Measurements from ENCODE around the gene KCNMA1.

Gene KCNMA1

GRCh38 chr10:77208684-77209256 lies 428.8 kb downstream of the KCNMA1 start:
- in situ Hi-C loops (cut with HindIII; ENCODE audit: low sequenced_read_pairs) = no loop called here

GRCh38 chr10:77207828-77208185 lies 429.8 kb downstream of the KCNMA1 start:
- in situ Hi-C loops (cut with HindIII; ENCODE audit: low sequenced_read_pairs) = no loop called here

- in situ Hi-C loops (cut with HindIII; ENCODE audit: low sequenced_read_pairs) = no loop called here
These were observed 430.3 kb downstream of the KCNMA1 start for GRCh38 chr10:77207182-77207827.

GRCh38 chr10:77205135-77205534 lies 432.5 kb downstream of the KCNMA1 start:
- in situ Hi-C loops (cut with HindIII; ENCODE audit: low sequenced_read_pairs) = no loop called here

GRCh38 chr10:77204171-77204570 lies 433.4 kb downstream of the KCNMA1 start:
- in situ Hi-C loops (cut with HindIII; ENCODE audit: low sequenced_read_pairs) = no loop called here

GRCh38 chr10:77202857-77203256 lies 434.8 kb downstream of the KCNMA1 start:
- in situ Hi-C loops (cut with HindIII; ENCODE audit: low sequenced_read_pairs) = no loop called here

GRCh38 chr10:77201135-77202106 lies 436.2 kb downstream of the KCNMA1 start:
- in situ Hi-C loops (cut with HindIII; ENCODE audit: low sequenced_read_pairs) = no loop called here

- in situ Hi-C loops (cut with HindIII; ENCODE audit: low sequenced_read_pairs) = no loop called here
These were observed 440.1 kb downstream of the KCNMA1 start for GRCh38 chr10:77197544-77197943.

- in situ Hi-C loops (cut with HindIII; ENCODE audit: low sequenced_read_pairs) = no loop called here
These were observed 441.0 kb downstream of the KCNMA1 start for GRCh38 chr10:77196614-77197013.

- in situ Hi-C loops (cut with HindIII; ENCODE audit: low sequenced_read_pairs) = no loop called here
These were observed 442.5 kb downstream of the KCNMA1 start for GRCh38 chr10:77195101-77195500.

GRCh38 chr10:77193001-77193400 lies 444.6 kb downstream of the KCNMA1 start:
- in situ Hi-C loops (cut with HindIII; ENCODE audit: low sequenced_read_pairs) = no loop called here

- in situ Hi-C loops (cut with HindIII; ENCODE audit: low sequenced_read_pairs) = no loop called here
These were observed 445.2 kb downstream of the KCNMA1 start for GRCh38 chr10:77192402-77192801.

- in situ Hi-C loops (cut with HindIII; ENCODE audit: low sequenced_read_pairs) = no loop called here
These were observed 446.1 kb downstream of the KCNMA1 start for GRCh38 chr10:77191324-77192049.

GRCh38 chr10:77190291-77190690 lies 447.3 kb downstream of the KCNMA1 start:
- in situ Hi-C loops (cut with HindIII; ENCODE audit: low sequenced_read_pairs) = no loop called here

- in situ Hi-C loops (cut with HindIII; ENCODE audit: low sequenced_read_pairs) = no loop called here
These were observed 448.1 kb downstream of the KCNMA1 start for GRCh38 chr10:77189520-77189919.

GRCh38 chr10:77189075-77189474 lies 448.5 kb downstream of the KCNMA1 start:
- in situ Hi-C loops (cut with HindIII; ENCODE audit: low sequenced_read_pairs) = no loop called here

GRCh38 chr10:77188521-77188920 lies 449.1 kb downstream of the KCNMA1 start:
- in situ Hi-C loops (cut with HindIII; ENCODE audit: low sequenced_read_pairs) = no loop called here

- in situ Hi-C loops (cut with HindIII; ENCODE audit: low sequenced_read_pairs) = no loop called here
These were observed 449.6 kb downstream of the KCNMA1 start for GRCh38 chr10:77188000-77188395.

GRCh38 chr10:77187376-77187999 lies 450.1 kb downstream of the KCNMA1 start:
- in situ Hi-C loops (cut with HindIII; ENCODE audit: low sequenced_read_pairs) = no loop called here

GRCh38 chr10:77186936-77187335 lies 450.7 kb downstream of the KCNMA1 start:
- in situ Hi-C loops (cut with HindIII; ENCODE audit: low sequenced_read_pairs) = no loop called here

GRCh38 chr10:77185696-77186095 lies 451.9 kb downstream of the KCNMA1 start:
- in situ Hi-C loops (cut with HindIII; ENCODE audit: low sequenced_read_pairs) = no loop called here
